Fibroblast of skin of right biceps (primary cell): Measurements from ENCODE around the gene C22orf31.

Experiments
- DNase-seq: peaks from one replicate; pipeline ENCODE4 v3.0.0-alpha.2; 2013

The C22orf31 gene

GRCh38 chr22:29023172-29023796, 38.3 kb downstream of the C22orf31 start:
- no peak for DNase-seq

- DNase-seq: no peak
Measured at GRCh38 chr22:29022101-29022817, 39.4 kb downstream of the C22orf31 start.

GRCh38 chr22:29018293-29019189, 43.1 kb downstream of the C22orf31 start:
- DNase-seq: no peak

- no peak for DNase-seq
Measured at GRCh38 chr22:29016067-29016938, 45.3 kb downstream of the C22orf31 start.

GRCh38 chr22:29014773-29015172, 46.9 kb downstream of the C22orf31 start:
- no peak for DNase-seq

GRCh38 chr22:29014293-29014692, 47.3 kb downstream of the C22orf31 start:
- no peak for DNase-seq

GRCh38 chr22:29012952-29013351, 48.7 kb downstream of the C22orf31 start:
- DNase-seq: no peak

- no peak for DNase-seq
Measured at GRCh38 chr22:29012101-29012433, 49.6 kb downstream of the C22orf31 start.

GRCh38 chr22:29011240-29012100, 50.2 kb downstream of the C22orf31 start:
- DNase-seq: no peak

- DNase-seq: no peak
Measured at GRCh38 chr22:29009148-29009547, 52.5 kb downstream of the C22orf31 start.
